ENCODE data around the gene PRKAG3.

Gene PRKAG3

GRCh38 chr2:218812861-218813260, 18.7 kb downstream of the PRKAG3 start:
- H3K27me3 ChIP-seq (ENCODE audit: insufficient read depth, poor library complexity, severe bottlenecking) = no peaks in the 10 kb centered on the region

GRCh38 chr2:218812096-218812815, 19.3 kb downstream of the PRKAG3 start:
- Histone ChIP-seq H3K4me3 (ENCODE audit: severe bottlenecking) (no peak overlapping the region), H3K9me3 (ENCODE audit: severe bottlenecking) (no peaks in the 10 kb centered on the region), H3K27ac (ENCODE audit: poor library complexity, severe bottlenecking) (no peak overlapping the region), H3K27me3 (ENCODE audit: insufficient read depth, poor library complexity, severe bottlenecking) (no peaks in the 10 kb centered on the region), H3K4me1 (ENCODE audit: insufficient read depth, poor library complexity, severe bottlenecking) (no peaks in the 10 kb centered on the region), H3K36me3 (ENCODE audit: low read depth) (no peaks in the 10 kb centered on the region)
- no peak for DNase-seq (ENCODE audit: low spot score)
- no peak for ATAC-seq (ENCODE audit: low read depth)
- TF ChIP-seq CTCF (IDR thresholded peaks at IDR 0.05; ENCODE audit: poor library complexity, severe bottlenecking) = no peak

More at GRCh38 chr2:218812861-218813260, 18.7 kb downstream of the PRKAG3 start:
- TF ChIP-seq CTCF (IDR thresholded peaks at IDR 0.05; ENCODE audit: poor library complexity, severe bottlenecking) = no peak
- Histone ChIP-seq H3K36me3 (ENCODE audit: low read depth) (no peaks in the 10 kb centered on the region), H3K4me3 (ENCODE audit: severe bottlenecking) (no peak overlapping the region), H3K4me1 (ENCODE audit: insufficient read depth, poor library complexity, severe bottlenecking) (no peaks in the 10 kb centered on the region), H3K27ac (ENCODE audit: poor library complexity, severe bottlenecking) (no peak overlapping the region), H3K9me3 (ENCODE audit: severe bottlenecking) (no peaks in the 10 kb centered on the region)
- DNase-seq (ENCODE audit: low spot score) (no peak), ATAC-seq (ENCODE audit: low read depth) (no peak)

GRCh38 chr2:218811382-218811781, 20.2 kb downstream of the PRKAG3 start:
- DNase-seq (ENCODE audit: low spot score) = no peak
- Histone ChIP-seq H3K27ac (ENCODE audit: poor library complexity, severe bottlenecking) (no peak overlapping the region), H3K36me3 (ENCODE audit: low read depth) (no peaks in the 10 kb centered on the region), H3K4me3 (ENCODE audit: severe bottlenecking) (no peak overlapping the region), H3K9me3 (ENCODE audit: severe bottlenecking) (no peaks in the 10 kb centered on the region), H3K4me1 (ENCODE audit: insufficient read depth, poor library complexity, severe bottlenecking) (peaks cover 6% of the 10 kb centered on the region), H3K27me3 (ENCODE audit: insufficient read depth, poor library complexity, severe bottlenecking) (no peaks in the 10 kb centered on the region)
- ATAC-seq (ENCODE audit: low read depth) = no peak
- TF ChIP-seq CTCF (IDR thresholded peaks at IDR 0.05; ENCODE audit: poor library complexity, severe bottlenecking) = no peak

- no peaks in the 10 kb centered on the region for H3K36me3 ChIP-seq (ENCODE audit: low read depth)
- ATAC-seq (ENCODE audit: low read depth) = no peak
- DNase-seq (ENCODE audit: low spot score) = no peak
- H3K27ac ChIP-seq (ENCODE audit: poor library complexity, severe bottlenecking) = no peak overlapping the region
- no peak for TF ChIP-seq CTCF (IDR thresholded peaks at IDR 0.05; ENCODE audit: poor library complexity, severe bottlenecking)
- H3K27me3 ChIP-seq (ENCODE audit: insufficient read depth, poor library complexity, severe bottlenecking) = no peaks in the 10 kb centered on the region
- no peak overlapping the region for H3K4me3 ChIP-seq (ENCODE audit: severe bottlenecking)
- H3K4me1 ChIP-seq (ENCODE audit: insufficient read depth, poor library complexity, severe bottlenecking) = peaks cover 10% of the 10 kb centered on the region
- H3K9me3 ChIP-seq (ENCODE audit: severe bottlenecking) = no peaks in the 10 kb centered on the region
Observed at GRCh38 chr2:218810256-218810655, 21.3 kb downstream of the PRKAG3 start.

GRCh38 chr2:218809515-218809914, 22.1 kb downstream of the PRKAG3 start:
- no peaks in the 10 kb centered on the region for H3K27me3 ChIP-seq (ENCODE audit: insufficient read depth, poor library complexity, severe bottlenecking)
- H3K27ac ChIP-seq (ENCODE audit: poor library complexity, severe bottlenecking) = no peak overlapping the region
- peaks cover 10% of the 10 kb centered on the region for H3K4me1 ChIP-seq (ENCODE audit: insufficient read depth, poor library complexity, severe bottlenecking)
- ATAC-seq (ENCODE audit: low read depth) (no peak), DNase-seq (ENCODE audit: low spot score) (no peak)
- no peaks in the 10 kb centered on the region for H3K9me3 ChIP-seq (ENCODE audit: severe bottlenecking)
- no peaks in the 10 kb centered on the region for H3K36me3 ChIP-seq (ENCODE audit: low read depth)
- TF ChIP-seq CTCF (IDR thresholded peaks at IDR 0.05; ENCODE audit: poor library complexity, severe bottlenecking) = no peak
- H3K4me3 ChIP-seq (ENCODE audit: severe bottlenecking) = no peak overlapping the region

Data from RWPE2 (cell line).